ENCODE data around the gene PSMC3IP.
A peak's percentile ranks its signal among the peaks of the same experiment; 100 is the strongest.

The PSMC3IP gene

DNA sequence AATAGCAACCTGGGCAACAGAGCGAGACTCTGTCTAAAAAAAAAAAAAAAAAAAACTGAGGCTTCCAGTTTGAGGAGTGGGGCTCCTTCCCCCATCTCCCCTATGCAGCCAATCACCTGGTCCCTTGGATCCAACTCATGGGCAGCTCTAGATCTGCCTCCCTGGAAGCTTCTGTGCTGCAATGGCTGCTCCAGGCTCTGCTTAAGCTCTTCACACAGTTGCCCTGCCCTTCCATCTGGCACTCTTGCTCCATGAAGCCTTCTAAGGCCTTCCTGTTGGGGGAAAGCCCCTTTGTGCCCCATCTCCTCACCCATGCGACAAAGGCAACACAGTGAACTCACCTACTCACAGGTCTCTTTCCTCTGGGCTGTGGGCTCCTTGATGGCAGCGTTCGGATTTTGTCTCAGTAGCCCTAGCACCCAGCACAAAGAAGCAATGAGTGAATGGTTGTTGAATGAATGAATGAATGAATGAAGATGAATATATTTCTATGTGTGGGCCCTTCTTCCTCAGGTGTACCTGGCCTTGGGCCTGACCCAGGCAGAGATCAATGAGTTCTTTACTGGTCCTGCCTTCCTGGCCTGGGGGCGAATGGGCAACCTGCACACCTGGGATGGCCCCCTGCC lies 39.6 kb downstream of the PSMC3IP start:
- Histone ChIP-seq H3K4me3 (ENCODE audit: low read depth in 1 of 2, low read length in 1 of 2) (no peak overlapping the region), H3K36me3 (peaks cover 31% of the 10 kb centered on the region), H3K9me3 (no peaks in the 10 kb centered on the region), H3K27ac (no peak overlapping the region), H3K4me1 (ENCODE audit: control insufficient read depth in 1 of 2, insufficient read depth in 1 of 2, low read depth in 1 of 2, low read length in 1 of 2) (peaks cover 16 to 17% of the 10 kb centered on the region in 2 experiments), H3K27me3 (no peaks in the 10 kb centered on the region)
- TF ChIP-seq CTCF (IDR thresholded peaks at IDR 0.05), result no peak

DNA sequence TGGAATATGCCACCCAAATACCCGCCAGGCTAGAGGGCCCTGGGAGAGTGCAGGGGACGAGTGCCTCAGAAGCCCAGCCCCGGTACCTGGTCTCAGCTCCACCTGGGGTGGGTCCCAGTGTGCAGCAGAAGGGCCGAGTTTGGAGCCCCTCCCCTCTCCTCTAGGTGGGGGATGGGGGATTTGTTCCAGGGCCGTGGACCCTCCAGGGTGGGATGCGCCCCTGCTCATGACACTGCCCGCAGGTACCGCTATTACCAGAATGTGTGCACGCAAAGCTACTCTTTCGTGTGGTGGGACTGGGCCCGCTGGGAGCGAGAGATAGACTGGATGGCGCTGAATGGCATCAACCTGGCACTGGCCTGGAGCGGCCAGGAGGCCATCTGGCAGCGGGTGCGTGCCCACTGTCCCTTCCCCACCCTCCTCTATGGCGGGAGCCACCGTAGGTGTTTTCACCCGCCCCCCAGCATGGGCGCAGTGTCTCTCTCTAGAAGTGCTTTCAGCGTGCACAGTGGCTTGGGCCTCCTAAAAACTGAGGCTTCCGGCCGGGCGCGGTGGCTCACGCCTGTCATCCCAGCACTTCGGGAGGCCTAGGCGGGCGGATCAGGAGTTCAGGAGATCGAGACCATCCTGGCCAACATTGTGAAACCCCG lies 40.2 kb downstream of the PSMC3IP start:
- no peak for TF ChIP-seq CTCF (IDR thresholded peaks at IDR 0.05)

GRCh38 chr17:42536372-42537155 lies 41.0 kb downstream of the PSMC3IP start:
- peak overlapping the region; percentile 80 for H3K27ac ChIP-seq
- H3K9me3 ChIP-seq, result no peaks in the 10 kb centered on the region
- H3K36me3 ChIP-seq, result peaks cover 18% of the 10 kb centered on the region
- peaks cover 20 to 22% of the 10 kb centered on the region in 2 experiments for H3K4me1 ChIP-seq (ENCODE audit: control insufficient read depth in 1 of 2, insufficient read depth in 1 of 2, low read depth in 1 of 2, low read length in 1 of 2)
- H3K4me3 ChIP-seq (ENCODE audit: low read depth in 1 of 2, low read length in 1 of 2), result peak overlapping the region; percentile 79 to 84
- no peaks in the 10 kb centered on the region for H3K27me3 ChIP-seq
- TF ChIP-seq CTCF (IDR thresholded peaks at IDR 0.05), result no peak

More for the DNA sequence above, 40.2 kb downstream of the PSMC3IP start:
- H3K9me3 ChIP-seq, result no peaks in the 10 kb centered on the region
- H3K4me3 ChIP-seq (ENCODE audit: low read depth in 1 of 2, low read length in 1 of 2), result peak overlapping the region; percentile 79 to 83
- no peaks in the 10 kb centered on the region for H3K27me3 ChIP-seq
- H3K27ac ChIP-seq, result peak overlapping the region; percentile 80
- peaks cover 17 to 18% of the 10 kb centered on the region in 2 experiments for H3K4me1 ChIP-seq (ENCODE audit: control insufficient read depth in 1 of 2, insufficient read depth in 1 of 2, low read depth in 1 of 2, low read length in 1 of 2)
- peaks cover 24% of the 10 kb centered on the region for H3K36me3 ChIP-seq

DNA sequence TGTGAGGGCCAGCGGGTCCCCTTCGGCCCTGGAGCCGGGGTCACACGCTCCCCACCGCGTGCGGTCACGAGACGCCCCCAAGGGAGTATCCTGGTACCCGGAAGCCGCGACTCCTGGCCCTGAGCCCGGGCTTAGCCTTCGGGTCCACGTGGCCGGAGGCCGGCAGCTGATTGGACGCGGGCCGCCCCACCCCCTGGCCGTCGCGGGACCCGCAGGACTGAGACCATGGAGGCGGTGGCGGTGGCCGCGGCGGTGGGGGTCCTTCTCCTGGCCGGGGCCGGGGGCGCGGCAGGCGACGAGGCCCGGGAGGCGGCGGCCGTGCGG lies 41.5 kb downstream of the PSMC3IP start, which contains the start of gene NAGLU:
Gene NAGLU (plus strand): TSS at position 194 of the 324 bp plus-strand sequence. CDS start 32 bp downstream, at position 226.
- Histone ChIP-seq H3K4me3 (ENCODE audit: low read depth in 1 of 2, low read length in 1 of 2) (peak within 1 kb of the TSS; percentile 79 to 84), H3K4me1 (ENCODE audit: control insufficient read depth in 1 of 2, insufficient read depth in 1 of 2, low read depth in 1 of 2, low read length in 1 of 2) (peaks cover 23 to 25% of the 10 kb centered on the region in 2 experiments), H3K27me3 (no peaks in the 10 kb centered on the region), H3K27ac (peak within 1 kb of the TSS; percentile 80), H3K36me3 (peaks cover 13% of the 10 kb centered on the region), H3K9me3 (no peaks in the 10 kb centered on the region)
- peak; percentile 28 for TF ChIP-seq CTCF (IDR thresholded peaks at IDR 0.05)

GRCh38 chr17:42535155-42536047 lies 42.1 kb downstream of the PSMC3IP start:
- Histone ChIP-seq H3K9me3 (no peaks in the 10 kb centered on the region), H3K4me1 (ENCODE audit: control insufficient read depth in 1 of 2, insufficient read depth in 1 of 2, low read depth in 1 of 2, low read length in 1 of 2) (peaks cover 26 to 28% of the 10 kb centered on the region in 2 experiments), H3K27me3 (no peaks in the 10 kb centered on the region), H3K4me3 (ENCODE audit: low read depth in 1 of 2, low read length in 1 of 2) (peak overlapping the region; percentile 79 to 84), H3K36me3 (peaks cover 10% of the 10 kb centered on the region), H3K27ac (peak overlapping the region; percentile 80)
- TF ChIP-seq CTCF (IDR thresholded peaks at IDR 0.05), result no peak
